ENCODE measurements around the gene AFF3. TPM values are rescaled to one million over a fixed set of nuclear protein-coding genes. Genes with fewer than 3 reads are reported as not detected.

Gene AFF3
- total RNA-seq, 1 experiment from 2014 or later, result not detected

- H3K4me3 ChIP-seq (ENCODE audit: low read depth, low read length, poor library complexity, severe bottlenecking), result no peak overlapping the region
- POLR2A ChIA-PET (ENCODE audit: low non-redundant PET), result no interaction called here
These were observed 297.1 kb downstream of the AFF3 start for GRCh38 chr2:99845296-99845695.

GRCh38 chr2:99842451-99842850, 299.9 kb downstream of the AFF3 start:
- TF ChIP-seq EZH2 (IDR thresholded peaks at IDR 0.05; ENCODE audit: borderline replicate concordance, low read depth, low read length, poor library complexity, severe bottlenecking) (no peak), CTCF (conservative IDR thresholded peaks at IDR 0.05; ENCODE audit: low read depth, low read length) (no peak)
- CTCF ChIA-PET, result no interaction called here
- H3K36me3 ChIP-seq (ENCODE audit: insufficient read depth, low read length, poor library complexity, severe bottlenecking), result no peaks in the 10 kb centered on the region

More at GRCh38 chr2:99845296-99845695, 297.1 kb downstream of the AFF3 start:
- Histone ChIP-seq H3K36me3 (ENCODE audit: insufficient read depth, low read length, poor library complexity, severe bottlenecking) (no peaks in the 10 kb centered on the region), H3K27ac (ENCODE audit: low read depth, low read length, poor library complexity, severe bottlenecking) (no peak overlapping the region), H3K27me3 (replicated peaks; ENCODE audit: insufficient read depth, low read depth, low read length, poor library complexity) (peaks cover 44% of the 10 kb centered on the region), H3K9me3 (ENCODE audit: low read depth, low read length, poor library complexity, severe bottlenecking) (no peaks in the 10 kb centered on the region), H3K4me1 (ENCODE audit: insufficient read depth, low read length, poor library complexity, severe bottlenecking) (no peaks in the 10 kb centered on the region)
- no peak for DNase-seq (ENCODE audit: low spot score)
- TF ChIP-seq CTCF (conservative IDR thresholded peaks at IDR 0.05; ENCODE audit: low read depth, low read length) (no peak), EZH2 (IDR thresholded peaks at IDR 0.05; ENCODE audit: borderline replicate concordance, low read depth, low read length, poor library complexity, severe bottlenecking) (no peak)
- BruUV-seq (replicated peaks), result no TSS peak
- intact Hi-C loops (cut with micrococcal nuclease; ENCODE audit: unreplicated experiment), result no loop called here
- CTCF ChIA-PET, result no interaction called here

GRCh38 chr2:99841749-99842148, 300.6 kb downstream of the AFF3 start:
- ChIA-PET CTCF (no interaction called here), POLR2A (ENCODE audit: low non-redundant PET) (no interaction called here)
- H3K4me1 ChIP-seq (ENCODE audit: insufficient read depth, low read length, poor library complexity, severe bottlenecking), result no peaks in the 10 kb centered on the region
- intact Hi-C loops (cut with micrococcal nuclease; ENCODE audit: unreplicated experiment), result no loop called here
- no peaks in the 10 kb centered on the region for H3K9me3 ChIP-seq (ENCODE audit: low read depth, low read length, poor library complexity, severe bottlenecking)
- peaks cover 27% of the 10 kb centered on the region for H3K27me3 ChIP-seq (replicated peaks; ENCODE audit: insufficient read depth, low read depth, low read length, poor library complexity)
- no TSS peak for BruUV-seq (replicated peaks)
- H3K27ac ChIP-seq (ENCODE audit: low read depth, low read length, poor library complexity, severe bottlenecking), result no peak overlapping the region
- DNase-seq (ENCODE audit: low spot score), result no peak
- no peak overlapping the region for H3K4me3 ChIP-seq (ENCODE audit: low read depth, low read length, poor library complexity, severe bottlenecking)
- TF ChIP-seq CTCF (conservative IDR thresholded peaks at IDR 0.05; ENCODE audit: low read depth, low read length) (no peak), EZH2 (IDR thresholded peaks at IDR 0.05; ENCODE audit: borderline replicate concordance, low read depth, low read length, poor library complexity, severe bottlenecking) (no peak)
- H3K36me3 ChIP-seq (ENCODE audit: insufficient read depth, low read length, poor library complexity, severe bottlenecking), result no peaks in the 10 kb centered on the region

More at GRCh38 chr2:99842451-99842850, 299.9 kb downstream of the AFF3 start:
- Histone ChIP-seq H3K9me3 (ENCODE audit: low read depth, low read length, poor library complexity, severe bottlenecking) (no peaks in the 10 kb centered on the region), H3K4me3 (ENCODE audit: low read depth, low read length, poor library complexity, severe bottlenecking) (no peak overlapping the region), H3K27me3 (replicated peaks; ENCODE audit: insufficient read depth, low read depth, low read length, poor library complexity) (peaks cover 25% of the 10 kb centered on the region), H3K27ac (ENCODE audit: low read depth, low read length, poor library complexity, severe bottlenecking) (no peak overlapping the region), H3K4me1 (ENCODE audit: insufficient read depth, low read length, poor library complexity, severe bottlenecking) (no peaks in the 10 kb centered on the region)
- DNase-seq (ENCODE audit: low spot score), result no peak
- intact Hi-C loops (cut with micrococcal nuclease; ENCODE audit: unreplicated experiment), result no loop called here
- BruUV-seq (replicated peaks), result no TSS peak
- POLR2A ChIA-PET (ENCODE audit: low non-redundant PET), result no interaction called here

Data from A673 (cell line).